K562 (cell line): ENCODE results near the gene PREX1. TPM values are rescaled to one million over a fixed set of nuclear protein-coding genes. Genes with fewer than 3 reads are reported as not detected.
A peak's percentile ranks its signal among the peaks of the same experiment; 100 is the strongest.

Experiments used
- ATAC-seq: fragments of 200-7000 bp; cut with Tn5 transposase; 3 replicates; pipeline ENCODE4 v1.9.1; 2020; ENCODE audit warnings: moderate library complexity
- BruUV-seq: library from RNA; stranded (reverse); fragments of 400-500 nt; replicated peaks from 2 replicates; lab custom pipeline; 2021; lab: Mats Ljungman, UMichigan
- CTCF ChIA-PET: fragments of 300-600 bp; formaldehyde crosslinking; extraction: SDS; loops from one replicate; lab custom pipeline; 2021; ENCODE audit warnings: low intra/inter-chr PET ratio; lab: Yijun Ruan, JAX
- POLR2A ChIA-PET: fragments of 300-600, 350-650 bp; sonication (Branson Sonifier 250); formaldehyde crosslinking; extraction: SDS; loops from one replicate; lab custom pipeline; 2021; ENCODE audit warnings: antibody characterized with exemption, inconsistent platforms; lab: Yijun Ruan, JAX
- DNase-seq, 4 experiments: peaks; one replicate each; pipeline versions ENCODE4 v3.0.0 to v3.0.0-alpha.2; 2011 to 2018; ENCODE audit warnings: low spot score in 3 of 4, mixed read lengths in 3 of 4; ENCODE audit errors: extremely low read depth in 1 of 4
- FAIRE-seq: peaks from 2 replicates; lab custom pipeline; 2011; peaks lifted over from hg19 to GRCh38; lab: Jason Lieb, UNC
- H2AFZ ChIP-seq: 2 replicates; pipeline ENCODE4 v1.6.0; 2011; ENCODE audit warnings: low read depth, low read length, control low read depth, inconsistent platforms
- H3K27ac ChIP-seq: fragments of 200-600 bp; 3 replicates; pipeline ENCODE4 v1.8.0; 2011; ENCODE audit warnings: low read depth, mild to moderate bottlenecking, control low read depth, inconsistent platforms, low read length, moderate library complexity, mixed read lengths; ENCODE audit errors: extremely low read depth
- H3K27me3 ChIP-seq, 2 experiments: fragments of 300-600 bp in 1 of 2; 2 replicates in 1 of 2; 3 replicates in 1 of 2; pipeline versions ENCODE4 v1.6.0 to v1.8.0; 2011; ENCODE audit warnings: inconsistent platforms in 2 of 2, low read length in 2 of 2, mild to moderate bottlenecking in 1 of 2, mixed read lengths in 1 of 2, moderate library complexity in 1 of 2; ENCODE audit not compliant: control insufficient read depth in 2 of 2, insufficient read depth in 2 of 2
- H3K36me3 ChIP-seq: fragments of 300-600 bp; 3 replicates; pipeline ENCODE4 v1.8.0; 2011; ENCODE audit warnings: mild to moderate bottlenecking, low read length, inconsistent platforms; ENCODE audit not compliant: control insufficient read depth, insufficient read depth
- H3K4me1 ChIP-seq, 2 experiments: fragments of 200-600 bp in 1 of 2; replicated peaks in 1 of 2; 2 replicates in 1 of 2; 3 replicates in 1 of 2; pipeline versions ENCODE4 v1.5.1 to v1.8.0; 2011; ENCODE audit warnings: inconsistent platforms in 2 of 2, low read length in 2 of 2, mild to moderate bottlenecking in 1 of 2, mixed read lengths in 1 of 2, moderate library complexity in 1 of 2; ENCODE audit not compliant: control insufficient read depth in 2 of 2, insufficient read depth in 2 of 2
- H3K4me2 ChIP-seq: 2 replicates; pipeline ENCODE4 v1.6.1; 2011; ENCODE audit warnings: low read length, control low read depth, inconsistent platforms, mixed read lengths; ENCODE audit not compliant: insufficient read depth
- H3K4me3 ChIP-seq: fragments of 200-600 bp; sonication (generic), shearing (Covaris generic); 2 replicates; pipeline ENCODE4 v1.5.1; 2016; ENCODE audit warnings: control low read depth, inconsistent platforms
- H3K79me2 ChIP-seq: fragments of 200-600 bp; 3 replicates; pipeline ENCODE4 v1.8.0; 2011; ENCODE audit warnings: low read length, inconsistent platforms; ENCODE audit not compliant: control insufficient read depth, insufficient read depth
- H3K9ac ChIP-seq, 2 experiments: 2 replicates each; pipeline versions ENCODE4 v1.6.0 to v1.6.1; 2011; ENCODE audit warnings: low read depth in 2 of 2, low read length in 2 of 2, control low read depth in 1 of 2, inconsistent platforms in 1 of 2, mild to moderate bottlenecking in 1 of 2, mixed read lengths in 1 of 2; ENCODE audit not compliant: insufficient read depth in 1 of 2
- H3K9me1 ChIP-seq: one replicate; pipeline ENCODE4 v1.6.0; 2011; ENCODE audit warnings: inconsistent platforms, mild to moderate bottlenecking, low read length, moderate library complexity; ENCODE audit not compliant: control insufficient read depth, insufficient read depth
- H3K9me3 ChIP-seq: replicated peaks from 2 replicates; pipeline ENCODE4 v1.5.1; 2011; ENCODE audit warnings: low read depth, low read length, inconsistent platforms; ENCODE audit not compliant: control insufficient read depth, insufficient read depth
- H4K20me1 ChIP-seq: replicated peaks from 2 replicates; pipeline ENCODE4 v1.6.1; 2011; ENCODE audit warnings: low read length, inconsistent platforms, mixed read lengths; ENCODE audit not compliant: control insufficient read depth, insufficient read depth
- E2F4 ChIP-seq: sonication (generic); formaldehyde crosslinking; IDR thresholded peaks from 2 replicates; pipeline ENCODE4 v1.8.0; 2022; ENCODE audit warnings: mild to moderate bottlenecking, low read depth, missing genetic modification reagents
- ELF1 ChIP-seq: fragments of 200-800 bp; sonication (Bioruptor generic); IDR thresholded peaks from 2 replicates; pipeline ENCODE4 v1.6.1; 2016; ENCODE audit warnings: missing genetic modification characterization, missing compliant biosample characterization
- GABPA ChIP-seq: fragments of 200-800 bp; sonication (Bioruptor generic); conservative IDR thresholded peaks from 2 replicates; pipeline ENCODE4 v1.6.1; 2016; ENCODE audit warnings: low read depth, missing genetic modification characterization, missing compliant biosample characterization
- MXD1 ChIP-seq: fragments of 250-450 bp; sonication (Bioruptor Pico); IDR thresholded peaks from 2 replicates; pipeline ENCODE4 v1.8.0; 2021; ENCODE audit warnings: borderline replicate concordance, mild to moderate bottlenecking, moderate library complexity; ENCODE audit not compliant: poor library complexity, severe bottlenecking
- MYC ChIP-seq, 2 experiments: fragments of 250-450 bp in 1 of 2; sonication (Bioruptor Pico) in 1 of 2; IDR thresholded peaks; 2 replicates each; pipeline versions ENCODE4 v1.5.1 to v1.6.1; 2012 to 2021; ENCODE audit warnings: low read depth in 2 of 2, borderline replicate concordance in 1 of 2, improper control_type of control experiment in 1 of 2, low read length in 1 of 2, mild to moderate bottlenecking in 1 of 2, moderate library complexity in 1 of 2
- NFYB ChIP-seq: IDR thresholded peaks from 2 replicates; pipeline ENCODE4 v1.6.1; 2011; ENCODE audit warnings: mild to moderate bottlenecking, moderate library complexity; ENCODE audit not compliant: insufficient read length; ENCODE audit errors: extremely low read depth
- PCBP1 ChIP-seq: fragments of 200-400 bp; formaldehyde crosslinking; IDR thresholded peaks from 2 replicates; pipeline ENCODE4 v1.6.1; 2018; ENCODE audit warnings: mild to moderate bottlenecking, low read depth, low read length; ENCODE audit not compliant: poor library complexity, severe bottlenecking
- RREB1 ChIP-seq: fragments of 250-450 bp; sonication (Bioruptor Pico); IDR thresholded peaks from 2 replicates; pipeline ENCODE4 v1.4.0; 2020
- SUPT5H ChIP-seq: fragments of 450-650 bp; IDR thresholded peaks from 2 replicates; pipeline ENCODE4 v1.6.1; 2016
- YY1 ChIP-seq, 3 experiments: IDR thresholded peaks; 2 replicates each; pipeline ENCODE4 v1.6.1; 2011; ENCODE audit warnings: low read length in 2 of 3, mild to moderate bottlenecking in 2 of 3, moderate library complexity in 2 of 3, borderline replicate concordance in 1 of 3, control low read depth in 1 of 3, low read depth in 1 of 3; ENCODE audit not compliant: insufficient read depth in 3 of 3, insufficient replicate concordance in 2 of 3, control insufficient read depth in 1 of 3, insufficient read length in 1 of 3; ENCODE audit errors: extremely low read depth in 1 of 3
- ZFP36 ChIP-seq: fragments of 150-350 bp; IDR thresholded peaks from 2 replicates; pipeline ENCODE4 v1.6.1; 2018; ENCODE audit warnings: low read length, low read depth; ENCODE audit not compliant: partially characterized antibody
- WGBS: fragments of 100-300 bp; shearing (Covaris generic); methylation state at CpG from one replicate; pipeline ENCODE4 v1.1.6; 2016; ENCODE audit warnings: low coverage, mixed read lengths; ENCODE audit not compliant: insufficient coverage; ENCODE audit errors: missing lambda C conversion rate; 5-methylcytosine and 5-hydroxymethylcytosine counted together
- in situ Hi-C: fragments of 300-500 bp; cut with MboI; formaldehyde crosslinking; loops from 4 replicates; pipeline ENCODE4 v1.15.0; 2018; ENCODE audit warnings: inconsistent platforms, mixed read lengths
- intact Hi-C: fragments of 100-400 bp; cut with micrococcal nuclease; formaldehyde crosslinking; loops from 2 replicates; pipeline ENCODE4 v1.14.2; 2022
- polyA plus RNA-seq, 8 experiments: library from polyadenylated mRNA; depleted of rRNA in 4 of 8; stranded (reverse) in 5 of 8; unstranded in 3 of 8; fragments of >200 nt; fragmentation: Nextera tagmentation in 2 of 8; fragmentation: Illumina TruSeq in 1 of 8; extraction: Ambion mirVana in 2 of 8; extraction: Trizol in 1 of 8; gene quantifications; 2 replicates each; pipeline versions ENCODE4 v1.2.1 to v1.2.3, GENCODE V29; 2011 to 2014; ENCODE audit warnings: inconsistent platforms in 1 of 8, missing spikeins in 1 of 8
- total RNA-seq, 7 experiments: library from RNA; depleted of rRNA in 6 of 7; stranded (reverse); fragments of >200 nt in 6 of 7; fragmentation: Illumina TruSeq in 2 of 7; extraction: Trizol in 2 of 7; gene quantifications; 2 replicates each; pipeline versions ENCODE4 v1.2.1 to v1.2.3, GENCODE V29; 2011 to 2021; ENCODE audit warnings: low replicate concordance in 1 of 7

The PREX1 gene
- total and polyA plus RNA-seq, 9 of the 15 experiments (the other 6 are each of a cell fraction or from before 2014, with no cell fraction given), result 0.37 to 10.4 (median 4.8) TPM

- ChIA-PET CTCF (no interaction called here), POLR2A (interaction anchor here (0.5 to 1.1 kb wide), 3 partner anchors 8 to 19 kb away, joined by 3 read pairs; no protein-coding TSS in a partner anchor)
- in situ Hi-C loops, result no loop called here
- no peak for FAIRE-seq
- no peaks in the 10 kb centered on the region for H3K9me1 ChIP-seq
- intact Hi-C loops, result no loop called here
- peak overlapping the region in 1 of 2 experiments; percentile 14; a peak in 1 of 4 replicates for H3K9ac ChIP-seq
- no peaks in the 10 kb centered on the region for H3K36me3 ChIP-seq
- no peak overlapping the region for H2AFZ ChIP-seq
- no peaks in the 10 kb centered on the region for H3K27me3 ChIP-seq
- no peak overlapping the region for H3K4me3 ChIP-seq
- no peaks in the 10 kb centered on the region for H3K79me2 ChIP-seq
- H3K4me1 ChIP-seq, result peaks cover 13 to 15% of the 10 kb centered on the region in 2 experiments; a peak in 4 of 5 replicates
- DNase-seq, result peak in 2 of 4 experiments; percentile 45
- H4K20me1 ChIP-seq, result no peaks in the 10 kb centered on the region
- no peaks in the 10 kb centered on the region for H3K9me3 ChIP-seq
- WGBS, result 28% methylated on average over 5 of the region's 6 CpGs
- BruUV-seq, result no TSS peak
- H3K4me2 ChIP-seq, result no peak overlapping the region
- no peak overlapping the region for H3K27ac ChIP-seq
- peak; percentile 67 for ATAC-seq
- no peak for TF ChIP-seq MYC (IDR thresholded peaks at IDR 0.05; ENCODE audit: low read depth, low read length)
- TF ChIP-seq MYC (CRISPR knock-in tag; IDR thresholded peaks at IDR 0.05; ENCODE audit: borderline replicate concordance, low read depth), result no peak
- no peak for TF ChIP-seq NFYB
- peak; percentile 78 for TF ChIP-seq ELF1 (tag)
- TF ChIP-seq MXD1 (CRISPR knock-in tag), result no peak
- no peak for TF ChIP-seq SUPT5H
- no peak for TF ChIP-seq PCBP1
- peak; percentile 38; the same call in 1 of the 2 replicates for TF ChIP-seq GABPA (tag)
- TF ChIP-seq RREB1, result no peak
- no peak for TF ChIP-seq YY1 (IDR thresholded peaks at IDR 0.05; ENCODE audit: borderline replicate concordance in 1 of 3, control insufficient read depth in 1 of 3, extremely low read depth in 1 of 3, insufficient read depth in 3 of 3, insufficient read length in 1 of 3, insufficient replicate concordance in 2 of 3, low read depth in 1 of 3, low read length in 2 of 3)
- no peak for TF ChIP-seq ZFP36
- no peak for TF ChIP-seq E2F4 (CRISPR knock-in tag)
These were observed 30.4 kb upstream of the PREX1 start for GRCh38 chr20:48858075-48858790.
